Measurements from ENCODE around the gene CHPT1. TPM values are rescaled to one million over a fixed set of nuclear protein-coding genes. Genes with fewer than 3 reads are reported as not detected.

Gene CHPT1
- polyA plus RNA-seq, 1 experiment: 21.2 TPM

DNA sequence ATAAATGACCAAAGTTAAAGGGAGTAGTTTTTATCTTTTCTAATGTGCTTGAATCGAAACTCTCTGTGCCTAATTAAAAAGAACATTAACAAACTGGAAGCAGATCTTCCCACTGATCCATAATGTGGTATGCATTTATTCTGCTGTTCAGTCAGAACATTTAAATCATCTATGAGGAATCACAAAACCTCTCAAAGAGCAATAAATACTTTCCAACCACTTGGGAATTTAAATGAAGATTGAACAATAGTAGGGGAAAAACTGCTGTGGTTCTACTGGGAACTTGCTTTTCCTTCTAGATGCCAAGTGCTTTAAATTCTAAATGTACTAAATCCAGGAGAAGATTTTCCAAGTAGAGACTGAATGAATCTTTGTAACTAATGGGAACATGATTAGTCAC is 12.3 kb upstream of the CHPT1 start:
- ChIA-PET CTCF (no interaction called here), POLR2A (no interaction called here)
- DNase-seq (ENCODE audit: low read depth): peak; percentile 15
- H3K36me3 ChIP-seq (ENCODE audit: control insufficient read depth, insufficient read depth, low read length): no peaks in the 10 kb centered on the region
- H3K27me3 ChIP-seq (ENCODE audit: control insufficient read depth, insufficient read depth, low read length): no peaks in the 10 kb centered on the region; the same call in 1 of the 2 replicates
- TF ChIP-seq CTCF (IDR thresholded peaks at IDR 0.05; ENCODE audit: insufficient read depth, low read depth, low read length): no peak
- H3K4me3 ChIP-seq (ENCODE audit: low read depth, low read length): no peak overlapping the region

DNA sequence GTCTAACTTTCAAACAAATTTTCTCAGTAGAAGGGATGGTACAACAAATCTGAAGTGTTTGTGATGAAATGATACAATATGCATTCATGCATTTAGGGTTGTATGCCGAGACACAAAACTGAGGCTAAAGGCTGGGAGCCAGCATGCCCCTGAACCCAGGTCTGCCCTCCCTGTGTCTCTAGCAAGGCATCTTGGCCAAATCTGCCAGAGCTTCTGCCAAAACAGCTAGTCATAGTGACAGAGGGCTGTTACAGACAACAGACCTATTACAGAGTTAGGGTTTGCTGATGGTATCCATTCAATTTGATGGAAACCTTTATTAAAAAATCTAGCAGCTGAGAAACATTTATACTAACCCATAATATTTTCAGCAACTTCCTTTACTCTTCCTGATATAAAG is 11.3 kb upstream of the CHPT1 start:
- H3K27me3 ChIP-seq (ENCODE audit: control insufficient read depth, insufficient read depth, low read length): no peaks in the 10 kb centered on the region; the same call in 1 of the 2 replicates
- DNase-seq (ENCODE audit: low read depth): no peak
- no peak for TF ChIP-seq CTCF (IDR thresholded peaks at IDR 0.05; ENCODE audit: insufficient read depth, low read depth, low read length)
- ChIA-PET POLR2A (no interaction called here), CTCF (no interaction called here)
- no peak overlapping the region for H3K4me3 ChIP-seq (ENCODE audit: low read depth, low read length)
- no peaks in the 10 kb centered on the region for H3K36me3 ChIP-seq (ENCODE audit: control insufficient read depth, insufficient read depth, low read length)

- H3K4me3 ChIP-seq (ENCODE audit: low read depth, low read length): no peak overlapping the region
- no peaks in the 10 kb centered on the region for H3K27me3 ChIP-seq (ENCODE audit: control insufficient read depth, insufficient read depth, low read length)
- TF ChIP-seq CTCF (IDR thresholded peaks at IDR 0.05; ENCODE audit: insufficient read depth, low read depth, low read length): no peak
- ChIA-PET POLR2A (interaction anchor here (0.7 kb wide), 1 partner anchor 19 kb away, joined by 3 read pairs; no protein-coding TSS in a partner anchor), CTCF (no interaction called here)
- no peak for DNase-seq (ENCODE audit: low read depth)
- H3K36me3 ChIP-seq (ENCODE audit: control insufficient read depth, insufficient read depth, low read length): no peaks in the 10 kb centered on the region
Measured at GRCh38 chr12:101690544-101691098, 6.8 kb upstream of the CHPT1 start.

GRCh38 chr12:101691503-101692096 is 5.8 kb upstream of the CHPT1 start:
- TF ChIP-seq CTCF (IDR thresholded peaks at IDR 0.05; ENCODE audit: insufficient read depth, low read depth, low read length): no peak
- no peak for DNase-seq (ENCODE audit: low read depth)
- Histone ChIP-seq H3K4me3 (ENCODE audit: low read depth, low read length) (no peak overlapping the region), H3K27me3 (ENCODE audit: control insufficient read depth, insufficient read depth, low read length) (no peaks in the 10 kb centered on the region), H3K36me3 (ENCODE audit: control insufficient read depth, insufficient read depth, low read length) (no peaks in the 10 kb centered on the region)
- POLR2A ChIA-PET: interaction anchor here (0.7 kb wide), 1 partner anchor 18 kb away, joined by 3 read pairs; no protein-coding TSS in a partner anchor
- CTCF ChIA-PET: no interaction called here

GRCh38 chr12:101694297-101694848 is 3.1 kb upstream of the CHPT1 start:
- ChIA-PET POLR2A (no interaction called here), CTCF (no interaction called here)
- no peak for DNase-seq (ENCODE audit: low read depth)
- Histone ChIP-seq H3K27me3 (ENCODE audit: control insufficient read depth, insufficient read depth, low read length) (no peaks in the 10 kb centered on the region), H3K4me3 (ENCODE audit: low read depth, low read length) (no peak overlapping the region), H3K36me3 (ENCODE audit: control insufficient read depth, insufficient read depth, low read length) (no peaks in the 10 kb centered on the region)
- TF ChIP-seq CTCF (IDR thresholded peaks at IDR 0.05; ENCODE audit: insufficient read depth, low read depth, low read length): no peak

Data from BJ (cell line).